Measurements from ENCODE around the gene PRIM2. TPM values are rescaled to one million over a fixed set of nuclear protein-coding genes. Genes with fewer than 3 reads are reported as not detected.
"Not testable (repeated sequence)": the region's sequence is repeated elsewhere in the genome, so short reads cannot be mapped to it uniquely, and the experiment has no call there.

PRIM2 gene
- total RNA-seq, 2 experiments from 2014 or later: 47.2 to 48.7 TPM

DNA sequence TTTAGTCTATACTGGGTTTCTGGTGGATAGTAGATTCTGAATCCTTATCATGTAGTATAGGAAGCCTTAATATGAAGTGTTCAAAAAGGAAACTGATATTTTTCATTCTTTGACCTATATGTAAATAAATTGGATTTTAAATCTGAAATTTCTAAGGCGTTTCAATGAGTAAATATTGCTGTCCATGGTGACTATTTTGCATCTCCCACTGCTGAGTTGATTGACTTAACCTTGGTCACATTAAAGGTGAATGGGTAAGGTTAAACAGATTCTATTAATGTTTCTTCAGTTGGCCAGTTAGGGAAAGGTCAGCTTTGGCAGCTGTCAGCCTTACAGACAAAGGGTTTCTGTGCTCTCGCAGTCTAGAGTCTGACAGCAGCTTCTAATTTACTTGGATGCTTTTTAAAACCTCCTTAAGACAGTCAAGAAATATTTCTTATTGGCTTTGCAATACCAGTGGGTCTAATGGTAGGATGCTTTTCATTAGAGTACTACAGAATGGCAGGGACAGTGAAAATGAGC, 24.8 kb downstream of the PRIM2 start:
- DNase-seq: no peak
- ChIA-PET POLR2A (no interaction called here), CTCF (no interaction called here)
- intact Hi-C loops (cut with micrococcal nuclease): no loop called here
- Mint-ChIP-seq H3K27me3 (no peaks in the 10 kb centered on the region), H3K9me3 (peaks cover 3% of the 10 kb centered on the region), H3K27ac (no peak overlapping the region), H3K36me3 (peaks cover 7% of the 10 kb centered on the region), H3K4me3 (no peak overlapping the region), H3K4me1 (ENCODE audit: low read depth) (no peaks in the 10 kb centered on the region)

DNA sequence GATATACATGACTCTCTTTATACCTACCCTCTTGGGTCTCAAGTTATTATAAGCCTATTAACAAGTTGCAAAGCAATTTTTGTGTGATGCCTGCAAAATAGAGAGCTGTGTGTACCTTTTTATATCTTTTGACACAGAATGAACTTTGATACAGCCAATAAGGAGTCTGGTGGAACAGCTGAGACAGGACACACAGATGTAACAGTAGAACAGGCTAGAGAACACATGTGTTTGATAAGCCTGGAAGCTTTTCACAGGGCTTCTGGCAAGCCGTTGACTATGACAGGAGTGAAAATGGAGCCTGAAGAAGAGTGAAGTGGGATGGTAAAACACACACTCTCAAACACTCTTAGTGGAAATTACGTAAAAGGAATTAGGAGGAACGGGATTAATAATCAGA, 25.9 kb downstream of the PRIM2 start:
- H3K27ac Mint-ChIP-seq; intact Hi-C loops (cut with micrococcal nuclease); H3K27me3 Mint-ChIP-seq; POLR2A ChIA-PET; H3K4me3 Mint-ChIP-seq; H3K9me3 Mint-ChIP-seq; H3K4me1 Mint-ChIP-seq (ENCODE audit: low read depth); CTCF ChIA-PET; H3K36me3 Mint-ChIP-seq; DNase-seq: not testable (repeated sequence)

DNA sequence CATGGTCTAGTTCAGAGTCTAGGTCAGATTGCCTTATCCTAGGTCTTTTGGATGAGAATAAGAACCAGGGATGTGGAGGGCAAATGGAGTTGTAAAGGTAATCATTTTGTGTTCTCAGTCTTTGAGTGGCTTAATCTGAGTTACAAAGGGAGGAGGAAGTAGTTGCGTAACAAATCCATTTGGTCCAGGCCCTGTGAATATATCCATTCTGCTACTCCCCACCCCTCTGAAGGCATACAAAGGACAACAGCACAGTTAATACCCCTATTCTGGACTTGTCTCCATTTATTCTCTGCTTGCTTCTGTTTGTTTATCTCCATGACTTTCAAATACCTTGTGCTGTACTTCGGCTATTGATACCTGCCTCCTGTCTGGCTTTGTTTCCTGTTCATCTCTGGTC, 29.3 kb downstream of the PRIM2 start:
- H3K9me3 Mint-ChIP-seq; CTCF ChIA-PET; H3K27ac Mint-ChIP-seq; H3K4me1 Mint-ChIP-seq (ENCODE audit: low read depth); intact Hi-C loops (cut with micrococcal nuclease); H3K4me3 Mint-ChIP-seq; POLR2A ChIA-PET; H3K27me3 Mint-ChIP-seq; DNase-seq: not testable (repeated sequence)
- peaks cover 13% of the 10 kb centered on the region for H3K36me3 Mint-ChIP-seq

DNA sequence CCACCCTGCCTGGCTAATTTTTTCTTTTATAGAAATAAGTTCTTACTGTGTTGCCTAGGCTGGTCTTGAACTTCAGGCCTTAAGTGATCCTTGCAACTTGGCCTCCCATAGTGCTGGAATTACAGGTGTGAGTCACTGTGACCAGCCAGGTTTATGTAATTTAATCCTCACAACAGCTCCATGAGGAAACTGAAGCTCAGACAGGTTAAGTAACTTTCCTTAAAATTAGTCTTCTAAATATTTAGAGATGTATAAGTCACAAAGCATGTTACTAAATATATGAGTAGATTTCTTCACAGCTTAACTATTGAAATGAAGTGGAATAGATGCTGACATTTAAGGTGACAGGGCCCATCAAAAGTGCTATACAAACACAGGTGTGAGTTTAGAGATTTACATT, 30.2 kb downstream of the PRIM2 start:
- H3K4me1 Mint-ChIP-seq (ENCODE audit: low read depth); intact Hi-C loops (cut with micrococcal nuclease); H3K4me3 Mint-ChIP-seq; H3K27me3 Mint-ChIP-seq; POLR2A ChIA-PET; H3K27ac Mint-ChIP-seq; CTCF ChIA-PET; H3K9me3 Mint-ChIP-seq; DNase-seq: not testable (repeated sequence)
- peaks cover 13% of the 10 kb centered on the region for H3K36me3 Mint-ChIP-seq

DNA sequence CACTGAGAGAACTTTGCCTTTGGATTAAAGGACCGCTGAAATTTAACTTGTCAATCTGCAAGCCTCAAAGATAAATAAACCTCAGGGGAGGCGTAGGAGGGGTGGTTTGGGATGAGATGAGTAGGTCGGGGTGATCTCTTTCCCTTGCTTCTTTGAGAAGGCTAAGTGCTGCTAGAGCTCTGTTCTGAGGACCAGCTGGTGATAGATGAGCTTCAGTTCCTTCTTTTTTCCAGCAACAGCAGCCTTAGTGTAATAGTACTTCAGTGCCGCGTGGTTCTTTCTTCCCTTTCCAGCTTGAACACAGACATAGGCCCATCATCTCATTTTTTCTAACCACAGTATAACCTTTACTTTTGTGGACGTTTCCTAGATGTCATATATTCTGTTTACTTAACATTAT, 33.0 kb downstream of the PRIM2 start:
- H3K4me3 Mint-ChIP-seq; CTCF ChIA-PET; H3K4me1 Mint-ChIP-seq (ENCODE audit: low read depth); intact Hi-C loops (cut with micrococcal nuclease); H3K9me3 Mint-ChIP-seq; H3K27ac Mint-ChIP-seq; POLR2A ChIA-PET; H3K27me3 Mint-ChIP-seq; DNase-seq: not testable (repeated sequence)
- H3K36me3 Mint-ChIP-seq: peaks cover 14% of the 10 kb centered on the region

DNA sequence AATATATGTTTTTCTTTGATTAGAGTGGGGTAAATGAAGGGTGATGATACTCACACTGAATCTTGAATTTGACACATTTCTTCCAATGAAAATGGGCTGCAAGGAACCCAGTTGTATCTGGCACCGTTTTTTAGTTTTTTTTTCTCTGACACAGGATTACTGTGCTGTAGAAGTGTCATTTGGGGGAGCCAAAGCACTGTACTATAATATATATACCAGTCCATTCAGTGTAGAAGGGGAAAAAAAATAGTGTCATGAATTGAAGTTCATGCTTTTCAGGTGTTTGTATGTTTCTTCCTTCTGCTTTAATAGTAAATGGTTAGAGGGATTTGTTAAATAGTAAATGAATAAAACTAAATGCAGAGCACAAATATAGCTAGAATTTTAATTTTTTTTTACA, 35.2 kb downstream of the PRIM2 start:
- H3K4me1 Mint-ChIP-seq (ENCODE audit: low read depth): peaks cover 13% of the 10 kb centered on the region

DNA sequence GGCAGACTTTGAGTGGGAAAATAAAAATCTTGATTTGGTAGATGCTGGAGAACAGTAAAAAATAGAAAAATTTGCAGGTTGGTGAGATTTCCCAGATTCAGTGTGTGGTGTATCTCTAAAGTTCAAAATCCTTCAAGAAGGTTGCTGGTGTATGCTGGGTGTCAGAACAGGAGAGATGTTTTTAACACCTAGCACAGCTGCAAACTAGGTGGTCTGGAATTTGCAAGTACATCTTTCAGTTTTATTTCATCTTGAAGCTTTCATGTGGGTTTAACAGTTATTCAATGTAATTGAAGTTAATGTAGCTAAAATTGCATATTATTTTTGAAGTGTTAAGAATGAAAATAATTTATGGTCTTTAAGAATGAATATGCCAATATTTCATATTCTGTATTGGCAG, 40.9 kb downstream of the PRIM2 start:
- H3K36me3 Mint-ChIP-seq; intact Hi-C loops (cut with micrococcal nuclease); H3K27me3 Mint-ChIP-seq; H3K4me1 Mint-ChIP-seq (ENCODE audit: low read depth); DNase-seq; H3K27ac Mint-ChIP-seq; H3K9me3 Mint-ChIP-seq; CTCF ChIA-PET; POLR2A ChIA-PET; H3K4me3 Mint-ChIP-seq: not testable (repeated sequence)

More for the DNA sequence above, 35.2 kb downstream of the PRIM2 start:
- H3K4me3 Mint-ChIP-seq; POLR2A ChIA-PET; intact Hi-C loops (cut with micrococcal nuclease); H3K27ac Mint-ChIP-seq; H3K9me3 Mint-ChIP-seq; H3K36me3 Mint-ChIP-seq; H3K27me3 Mint-ChIP-seq; DNase-seq; CTCF ChIA-PET: not testable (repeated sequence)

DNA sequence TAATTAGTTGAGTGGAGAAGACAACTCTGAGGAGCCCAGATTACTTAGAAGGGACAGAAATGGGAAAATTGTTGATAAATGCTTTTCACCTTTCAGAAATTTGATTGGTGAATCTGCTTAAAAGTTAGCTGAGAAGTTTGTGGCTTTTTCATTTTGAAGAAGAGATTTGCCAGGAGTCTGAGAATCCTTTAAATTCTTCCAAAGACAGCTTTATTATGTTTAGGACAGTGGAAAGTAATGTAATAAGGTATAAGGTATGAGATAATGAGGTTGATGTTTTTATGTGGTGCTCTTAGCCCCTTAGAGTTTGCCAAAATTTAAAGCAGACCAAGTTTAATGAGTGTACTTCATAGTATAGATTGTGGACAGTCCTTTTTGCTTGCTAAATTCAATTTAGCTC, 42.3 kb downstream of the PRIM2 start:
- H3K36me3 Mint-ChIP-seq; H3K27me3 Mint-ChIP-seq; H3K9me3 Mint-ChIP-seq; H3K4me3 Mint-ChIP-seq; H3K4me1 Mint-ChIP-seq (ENCODE audit: low read depth); CTCF ChIA-PET; H3K27ac Mint-ChIP-seq; intact Hi-C loops (cut with micrococcal nuclease); DNase-seq; POLR2A ChIA-PET: not testable (repeated sequence)

DNA sequence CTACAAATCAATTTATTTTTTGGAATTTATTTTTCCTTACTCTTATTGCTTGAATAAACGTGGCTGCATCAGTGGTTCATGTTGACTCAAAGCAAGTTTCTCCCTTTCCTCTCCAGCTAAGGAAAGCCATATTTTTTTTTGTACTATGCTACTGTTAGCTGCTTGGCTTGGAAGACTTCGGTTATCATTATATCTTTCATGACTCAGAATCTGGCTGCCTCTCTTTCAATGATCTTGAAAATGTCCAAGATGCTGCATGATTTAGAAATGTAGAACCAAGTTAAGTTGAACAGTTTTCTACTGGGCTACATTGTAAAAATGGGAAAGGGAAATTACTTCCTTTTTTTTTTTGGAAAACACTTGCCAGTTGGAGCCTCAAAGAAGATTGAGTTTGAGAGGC, 44.9 kb downstream of the PRIM2 start:
- H3K27ac Mint-ChIP-seq; H3K4me1 Mint-ChIP-seq (ENCODE audit: low read depth); POLR2A ChIA-PET; DNase-seq; H3K4me3 Mint-ChIP-seq; CTCF ChIA-PET; H3K36me3 Mint-ChIP-seq; H3K9me3 Mint-ChIP-seq; intact Hi-C loops (cut with micrococcal nuclease); H3K27me3 Mint-ChIP-seq: not testable (repeated sequence)

DNA sequence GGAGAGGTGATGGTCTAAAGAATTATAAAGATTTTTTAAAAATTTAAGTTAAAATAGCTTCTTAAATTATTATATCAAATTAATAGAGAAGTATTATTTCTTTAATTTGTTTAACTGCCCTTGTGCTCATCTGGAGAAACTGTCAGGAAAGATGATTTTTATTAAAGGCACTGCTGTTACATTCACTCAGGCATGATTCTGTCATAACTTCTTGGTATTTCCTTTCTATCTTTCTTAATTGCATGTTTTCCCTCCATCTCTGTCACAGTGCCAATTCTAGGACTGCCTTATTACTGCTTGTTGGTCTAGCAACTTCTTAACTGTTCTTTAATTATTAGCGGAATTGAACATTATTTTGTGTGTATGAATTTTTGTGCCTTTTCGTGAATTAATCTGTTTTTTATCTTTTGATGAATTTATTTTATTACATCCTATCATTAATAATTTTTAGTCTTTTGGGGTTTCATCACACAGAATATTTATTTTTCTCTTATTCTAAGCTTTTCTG, 47.7 kb downstream of the PRIM2 start:
- H3K36me3 Mint-ChIP-seq; H3K27me3 Mint-ChIP-seq; intact Hi-C loops (cut with micrococcal nuclease); DNase-seq; H3K27ac Mint-ChIP-seq; POLR2A ChIA-PET; H3K9me3 Mint-ChIP-seq; CTCF ChIA-PET; H3K4me3 Mint-ChIP-seq: not testable (repeated sequence)
- peaks cover 11% of the 10 kb centered on the region for H3K4me1 Mint-ChIP-seq (ENCODE audit: low read depth)

DNA sequence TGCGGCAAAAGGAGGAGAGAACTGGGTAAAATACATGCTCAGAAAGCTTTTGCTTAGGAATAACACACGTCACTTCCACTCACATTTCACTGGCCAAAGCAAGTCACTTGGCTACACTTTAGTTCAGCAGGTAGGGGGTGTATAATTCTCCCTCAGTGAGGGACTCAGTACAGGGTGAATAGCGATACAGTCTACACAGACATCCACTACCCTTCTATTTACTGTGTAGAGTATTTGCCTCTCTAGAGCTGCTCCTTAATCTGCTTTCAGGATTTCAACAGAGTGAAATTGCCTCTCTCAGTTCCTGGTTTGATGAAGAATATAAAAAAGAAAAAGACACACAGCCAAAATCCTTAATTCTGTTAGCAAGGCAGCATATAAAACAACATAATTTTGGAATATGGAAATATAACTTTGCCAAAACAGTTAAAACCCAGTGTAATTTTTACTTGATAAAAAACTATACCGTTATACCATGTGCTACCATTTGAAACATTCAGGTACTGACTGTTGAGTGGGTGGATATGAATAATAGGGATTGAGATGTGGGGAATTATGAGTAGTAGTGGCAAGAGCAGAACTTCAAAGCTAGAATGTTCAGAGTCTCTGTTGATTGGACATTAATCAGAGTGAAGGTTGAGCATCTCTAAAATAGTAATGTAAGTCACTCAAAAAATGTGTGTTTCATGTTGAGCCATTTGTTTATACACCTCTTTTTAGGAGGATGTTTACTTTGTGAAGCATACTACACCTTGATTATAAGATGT, 51.7 kb downstream of the PRIM2 start:
- DNase-seq; H3K27ac Mint-ChIP-seq; intact Hi-C loops (cut with micrococcal nuclease); POLR2A ChIA-PET; H3K9me3 Mint-ChIP-seq; H3K4me3 Mint-ChIP-seq; CTCF ChIA-PET; H3K4me1 Mint-ChIP-seq (ENCODE audit: low read depth); H3K27me3 Mint-ChIP-seq: not testable (repeated sequence)
- H3K36me3 Mint-ChIP-seq: peaks cover 17% of the 10 kb centered on the region

DNA sequence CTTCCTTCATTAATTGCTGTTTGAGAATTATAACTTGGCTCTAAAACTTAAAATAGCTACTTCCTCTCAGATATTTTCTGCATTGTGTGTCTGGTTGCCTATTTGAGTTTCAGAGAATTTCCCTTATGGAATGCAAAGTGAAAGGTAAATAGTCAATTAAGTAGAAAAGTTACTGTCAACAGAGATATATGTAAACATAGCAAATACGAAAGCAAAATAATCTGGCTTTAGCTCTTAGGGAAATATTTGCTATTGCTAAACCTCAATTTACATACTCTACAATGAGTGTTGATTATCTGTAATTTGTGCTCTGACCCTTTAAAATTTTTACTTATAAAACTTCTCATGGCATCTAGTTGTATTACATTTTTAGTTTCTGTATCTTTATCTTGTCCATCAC, 54.3 kb downstream of the PRIM2 start:
- H3K4me3 Mint-ChIP-seq; intact Hi-C loops (cut with micrococcal nuclease); H3K27ac Mint-ChIP-seq; H3K27me3 Mint-ChIP-seq; H3K9me3 Mint-ChIP-seq; POLR2A ChIA-PET; CTCF ChIA-PET; H3K4me1 Mint-ChIP-seq (ENCODE audit: low read depth); DNase-seq: not testable (repeated sequence)
- peaks cover 20% of the 10 kb centered on the region for H3K36me3 Mint-ChIP-seq

DNA sequence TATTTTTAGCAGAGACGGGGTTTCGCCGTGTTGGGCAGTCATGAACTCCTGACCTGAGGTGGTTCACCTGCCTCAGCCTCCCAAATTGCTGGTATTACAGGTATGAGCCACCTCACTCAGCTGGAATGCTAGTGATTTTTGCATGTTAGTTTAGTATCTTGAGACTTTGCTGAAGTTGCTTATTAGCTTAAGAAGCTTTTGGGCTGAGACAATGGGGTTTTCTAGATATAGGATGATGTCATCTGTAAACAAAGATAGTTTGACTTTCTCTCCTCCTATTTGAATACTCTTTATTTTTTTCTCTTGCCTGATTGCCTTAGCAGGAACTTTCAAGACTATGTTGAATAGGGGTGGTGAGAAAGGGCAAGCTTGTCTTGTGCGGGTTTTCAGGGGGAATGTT, 57.3 kb downstream of the PRIM2 start:
- H3K9me3 Mint-ChIP-seq; intact Hi-C loops (cut with micrococcal nuclease); CTCF ChIA-PET; H3K4me1 Mint-ChIP-seq (ENCODE audit: low read depth); DNase-seq; H3K27ac Mint-ChIP-seq; H3K27me3 Mint-ChIP-seq; POLR2A ChIA-PET; H3K4me3 Mint-ChIP-seq: not testable (repeated sequence)
- H3K36me3 Mint-ChIP-seq: peaks cover 16% of the 10 kb centered on the region

Measured in activated CD4-positive, alpha-beta memory T cell treated with anti-CD3 and anti-CD28 coated beads for 36 hours (primary cell).